ENCODE measurements around the gene TADA2B. TPM values are rescaled to one million over a fixed set of nuclear protein-coding genes. Genes with fewer than 3 reads are reported as not detected.

TADA2B gene
- total and polyA plus RNA-seq, 2 of the 4 experiments (the other 2 are of a cell fraction), result 6.1 to 8.6 TPM

DNA sequence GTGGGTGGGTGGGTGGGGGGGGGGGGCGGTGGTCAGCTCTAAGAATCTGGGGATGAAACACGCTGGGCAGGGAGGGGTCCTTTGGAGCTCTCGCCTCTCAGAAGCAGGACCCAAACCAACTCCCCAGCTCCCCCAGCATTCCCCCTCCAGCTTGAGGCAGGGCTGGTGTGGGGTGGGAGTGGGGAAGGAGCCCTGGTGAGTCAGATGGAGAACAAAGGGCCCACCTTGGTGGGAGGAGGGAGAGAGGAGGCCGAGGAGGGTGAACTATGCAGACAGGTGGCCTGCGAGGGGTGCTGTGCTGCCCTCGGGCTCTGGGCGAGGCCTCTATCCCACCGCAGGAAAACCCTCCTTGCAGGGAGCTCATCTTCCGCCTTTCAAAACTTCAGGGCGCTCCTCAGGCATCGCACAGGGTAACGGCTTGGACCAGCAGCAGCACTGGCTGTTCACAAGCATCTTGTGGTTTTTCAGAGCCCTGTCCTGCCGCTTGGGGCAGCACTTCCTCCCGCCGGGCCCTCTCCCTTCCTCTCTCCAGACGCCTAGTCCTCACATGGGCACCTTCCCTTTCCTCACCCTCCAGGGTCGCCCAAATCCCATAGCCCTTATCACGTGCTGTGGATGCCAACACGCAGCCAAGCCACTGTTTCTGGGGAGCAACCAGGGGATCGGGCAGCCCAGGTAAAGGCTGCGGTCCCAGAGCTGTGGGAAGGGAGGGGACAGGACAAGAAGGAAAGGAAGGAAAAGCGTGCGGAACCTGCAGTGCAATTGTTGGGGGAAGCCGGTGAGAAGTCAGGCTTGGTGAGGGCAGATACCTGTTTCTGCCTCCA lies 58.7 kb downstream of the TADA2B start:
- intact Hi-C loops (cut with micrococcal nuclease), result loop anchor here (5.0 kb wide), 1 partner anchor 90 kb away; the partner anchor contains the start of gene SORCS2
- no peak overlapping the region for H3K27ac ChIP-seq (ENCODE audit: insufficient read depth, low read length)
- POLR2A ChIA-PET (ENCODE audit: unreplicated experiment), result no interaction called here

More for the DNA sequence above, 58.7 kb downstream of the TADA2B start:
- Histone ChIP-seq H2AK5ac (ENCODE audit: low read depth, low read length) (no peak overlapping the region), H4K5ac (ENCODE audit: low read depth, low read length) (no peak overlapping the region), H3K79me1 (ENCODE audit: low read depth in 1 of 2, low read length in 2 of 2) (no peaks in the 10 kb centered on the region), H3K18ac (ENCODE audit: low read depth, low read length) (no peak overlapping the region), H4K91ac (ENCODE audit: insufficient read depth, low read depth, low read length) (peak overlapping the region; percentile 61; the same call in 1 of the 2 replicates), H3K14ac (replicated peaks; ENCODE audit: low read depth, low read length) (0 out of 2 replicates have a peak overlapping the region, but pooled peaks have one; percentile 15), H2BK15ac (ENCODE audit: low read depth, low read length) (no peak overlapping the region), H2AK9ac (replicated peaks; ENCODE audit: low read depth, low read length, poor library complexity) (peak overlapping the region; percentile 2), H3K36me3 (ENCODE audit: control insufficient read depth, insufficient read depth, low read length) (no peaks in the 10 kb centered on the region), H4K20me1 (ENCODE audit: insufficient read depth, low read length) (0 out of 2 replicates have a peak, but pooled peaks cover 4% of the 10 kb centered on the region), H2BK20ac (ENCODE audit: low read depth, low read length) (no peak overlapping the region), H3K27me3 (ENCODE audit: control insufficient read depth, insufficient read depth, low read length) (peaks cover 19% of the 10 kb centered on the region), H2AFZ (replicated peaks; ENCODE audit: low read length, poor library complexity) (peak overlapping the region; percentile 93), H3K9me1 (ENCODE audit: insufficient read depth, low read length) (peaks cover 7% of the 10 kb centered on the region; the same call in 1 of the 2 replicates), H3K4me3 (ENCODE audit: insufficient read depth, low read depth, low read length) (peak overlapping the region; percentile 20; the same call in 1 of the 2 replicates), H3K9me3 (ENCODE audit: control insufficient read depth, insufficient read depth, low read length) (no peaks in the 10 kb centered on the region), H3K4me2 (ENCODE audit: low read depth, low read length) (peak overlapping the region; percentile 61; the same call in 1 of the 2 replicates), H2BK120ac (ENCODE audit: low read depth, low read length) (no peak overlapping the region), H3K56ac (ENCODE audit: extremely low read depth, insufficient read depth, low read length) (no peak overlapping the region), H3K23ac (ENCODE audit: low read depth, low read length) (no peak overlapping the region), H3K4me1 (ENCODE audit: control insufficient read depth, insufficient read depth, low read length) (peaks cover 6% of the 10 kb centered on the region; the same call in 1 of the 2 replicates), H3K9ac (ENCODE audit: low read depth, low read length) (no peak overlapping the region), H2BK5ac (ENCODE audit: low read depth, low read length, poor library complexity, severe bottlenecking) (no peak overlapping the region), H3K4ac (ENCODE audit: low read depth, low read length) (peak overlapping the region; percentile 59), H4K8ac (ENCODE audit: low read depth in 2 of 2, low read length in 2 of 2) (peak overlapping the region in 1 of 2 experiments; percentile 35; a peak in 2 of 4 replicates)
- ATAC-seq (ENCODE audit: low read depth) (peak; percentile 79), DNase-seq (peak; percentile 60)
- CTCF ChIA-PET, result interaction anchor here (0.6 to 1.2 kb wide), 7 partner anchors 8 to 850 kb away, joined by 3 read pairs; no protein-coding TSS in a partner anchor
- WGBS, 2 experiments (ENCODE audit: extremely low coverage in 2 of 2, insufficient read length in 1 of 2), result 8% methylated on average over 10 of the region's 24 CpGs; no CpG with 5 or more reads in 1 of the 2 experiments
- dilution Hi-C loops (cut with HindIII; ENCODE audit: low sequenced_read_pairs, unreplicated experiment), result no loop called here
- no TSS peak for BruUV-seq (replicated peaks)
- in situ Hi-C loops (cut with MboI; ENCODE audit: low sequenced_read_pairs), result no loop called here
- no peak for TF ChIP-seq NFE2L2 (IDR thresholded peaks at IDR 0.05; ENCODE audit: low read depth, low read length)
- TF ChIP-seq MXI1 (IDR thresholded peaks at IDR 0.05; ENCODE audit: borderline replicate concordance, low read depth, low read length), result no peak
- peak; percentile 45 for TF ChIP-seq RAD21 (IDR thresholded peaks at IDR 0.05; ENCODE audit: low read length)
- TF ChIP-seq, protein P1, sequence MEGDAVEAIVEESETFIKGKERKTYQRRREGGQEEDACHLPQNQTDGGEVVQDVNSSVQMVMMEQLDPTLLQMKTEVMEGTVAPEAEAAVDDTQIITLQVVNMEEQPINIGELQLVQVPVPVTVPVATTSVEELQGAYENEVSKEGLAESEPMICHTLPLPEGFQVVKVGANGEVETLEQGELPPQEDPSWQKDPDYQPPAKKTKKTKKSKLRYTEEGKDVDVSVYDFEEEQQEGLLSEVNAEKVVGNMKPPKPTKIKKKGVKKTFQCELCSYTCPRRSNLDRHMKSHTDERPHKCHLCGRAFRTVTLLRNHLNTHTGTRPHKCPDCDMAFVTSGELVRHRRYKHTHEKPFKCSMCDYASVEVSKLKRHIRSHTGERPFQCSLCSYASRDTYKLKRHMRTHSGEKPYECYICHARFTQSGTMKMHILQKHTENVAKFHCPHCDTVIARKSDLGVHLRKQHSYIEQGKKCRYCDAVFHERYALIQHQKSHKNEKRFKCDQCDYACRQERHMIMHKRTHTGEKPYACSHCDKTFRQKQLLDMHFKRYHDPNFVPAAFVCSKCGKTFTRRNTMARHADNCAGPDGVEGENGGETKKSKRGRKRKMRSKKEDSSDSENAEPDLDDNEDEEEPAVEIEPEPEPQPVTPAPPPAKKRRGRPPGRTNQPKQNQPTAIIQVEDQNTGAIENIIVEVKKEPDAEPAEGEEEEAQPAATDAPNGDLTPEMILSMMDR (conservative IDR thresholded peaks at IDR 0.05; ENCODE audit: low read depth, low read length), result peak; percentile 63

Data from IMR-90 (cell line).